SK-N-MC (cell line): ENCODE results near the gene MRAP.

Experiments used
- EZH2 ChIP-seq: fragments of 200-600 bp; sonication (generic); IDR thresholded peaks from one replicate; pipeline ENCODE4 v1.6.1; 2017; ENCODE audit warnings: antibody characterized with exemption
- FOXP2 ChIP-seq: optimal IDR thresholded peaks from 2 replicates; pipeline ENCODE3; 2011; ENCODE audit warnings: mild to moderate bottlenecking, moderate library complexity; ENCODE audit not compliant: insufficient read depth; ENCODE audit errors: extremely low read length, control extremely low read depth
- POLR2AphosphoS5 ChIP-seq: IDR thresholded peaks from 2 replicates; pipeline ENCODE4 v1.6.1; 2012; ENCODE audit warnings: mild to moderate bottlenecking, low read depth, low read length, borderline replicate concordance

GRCh38 chr21:32253215-32253641 lies 45.4 kb upstream of the MRAP start:
- no peak for TF ChIP-seq POLR2AphosphoS5
- no peak for TF ChIP-seq EZH2
- no peak for TF ChIP-seq FOXP2
